ENCODE results near the gene TSBP1.
"Not testable (repeated sequence)": the region's sequence is repeated elsewhere in the genome, so short reads cannot be mapped to it uniquely, and the experiment has no call there.

TSBP1 gene

DNA sequence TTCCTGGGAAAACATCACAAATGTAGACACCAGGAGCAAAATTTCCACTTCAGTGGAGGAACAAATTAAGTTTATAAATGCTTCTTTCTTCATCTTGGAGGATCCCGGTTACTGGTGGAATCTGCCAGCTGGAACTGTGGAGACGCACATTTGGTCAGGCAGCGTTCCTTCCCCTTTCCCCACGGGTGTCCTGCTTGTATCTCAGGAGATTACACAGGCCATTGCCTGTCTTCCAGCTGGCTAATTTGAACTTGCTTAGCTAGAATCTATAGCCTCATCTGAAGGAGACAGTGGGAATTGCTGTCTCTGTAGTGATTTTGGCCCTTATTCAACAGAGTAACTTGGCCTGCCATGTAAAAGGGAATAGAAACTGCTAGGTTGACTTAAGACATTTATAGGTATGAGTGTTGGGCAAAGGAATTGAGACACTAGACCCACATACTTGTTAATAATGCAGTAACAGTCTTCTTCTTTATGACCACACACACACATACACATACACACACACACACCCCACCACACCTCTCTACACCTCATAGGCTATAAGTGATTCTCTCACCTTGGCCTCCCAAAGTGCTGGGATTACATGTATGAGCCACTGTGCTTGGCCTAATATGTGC is 34.4 kb downstream of the TSBP1 start:
- Mint-ChIP-seq H3K27ac (no peak overlapping the region), H3K27me3 (peaks cover 15% of the 10 kb centered on the region), H3K9me3 (no peaks in the 10 kb centered on the region), H3K36me3 (ENCODE audit: low read depth) (no peaks in the 10 kb centered on the region), H3K4me1 (ENCODE audit: low read depth) (no peaks in the 10 kb centered on the region), H3K4me3 (no peak overlapping the region)

GRCh38 chr6:32332433-32332832 is 39.3 kb downstream of the TSBP1 start:
- Mint-ChIP-seq H3K9me3 (no peaks in the 10 kb centered on the region), H3K27me3 (peaks cover 13% of the 10 kb centered on the region), H3K4me1 (ENCODE audit: low read depth) (no peaks in the 10 kb centered on the region), H3K36me3 (ENCODE audit: low read depth) (no peaks in the 10 kb centered on the region), H3K27ac (no peak overlapping the region), H3K4me3 (no peak overlapping the region)

- H3K36me3 Mint-ChIP-seq (ENCODE audit: low read depth): peaks cover 3% of the 10 kb centered on the region
- no peaks in the 10 kb centered on the region for H3K9me3 Mint-ChIP-seq
- H3K4me3 Mint-ChIP-seq: no peak overlapping the region
- H3K27me3 Mint-ChIP-seq: peaks cover 21% of the 10 kb centered on the region
- H3K27ac Mint-ChIP-seq: no peak overlapping the region
- peaks cover 5% of the 10 kb centered on the region for H3K4me1 Mint-ChIP-seq (ENCODE audit: low read depth)
These were observed 42.6 kb downstream of the TSBP1 start for GRCh38 chr6:32329141-32329540.

DNA sequence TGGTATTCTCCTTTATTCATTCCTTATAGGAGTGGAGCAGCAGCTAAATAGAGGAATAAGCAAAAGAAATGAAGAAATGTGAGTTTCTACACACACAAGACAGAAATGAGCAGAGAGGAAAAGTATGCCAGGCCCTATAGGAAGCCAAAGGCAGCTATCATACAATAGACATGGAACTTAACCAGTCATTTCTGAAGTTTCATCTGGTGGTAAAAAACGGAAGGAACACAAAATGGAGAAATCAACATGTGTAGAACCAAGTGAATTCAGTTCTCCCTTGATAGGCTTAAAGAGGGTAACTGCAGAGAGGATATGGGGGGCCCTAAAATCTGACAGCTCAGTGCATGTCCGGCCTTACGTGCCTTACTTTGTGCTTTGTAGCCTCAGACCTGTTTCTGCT is 44.6 kb downstream of the TSBP1 start:
- H3K9me3 Mint-ChIP-seq: no peaks in the 10 kb centered on the region
- H3K4me1 Mint-ChIP-seq (ENCODE audit: low read depth): peaks cover 5% of the 10 kb centered on the region
- H3K36me3 Mint-ChIP-seq (ENCODE audit: low read depth): peaks cover 3% of the 10 kb centered on the region
- no peak overlapping the region for H3K27ac Mint-ChIP-seq
- H3K27me3 Mint-ChIP-seq: peaks cover 15% of the 10 kb centered on the region
- no peak overlapping the region for H3K4me3 Mint-ChIP-seq

DNA sequence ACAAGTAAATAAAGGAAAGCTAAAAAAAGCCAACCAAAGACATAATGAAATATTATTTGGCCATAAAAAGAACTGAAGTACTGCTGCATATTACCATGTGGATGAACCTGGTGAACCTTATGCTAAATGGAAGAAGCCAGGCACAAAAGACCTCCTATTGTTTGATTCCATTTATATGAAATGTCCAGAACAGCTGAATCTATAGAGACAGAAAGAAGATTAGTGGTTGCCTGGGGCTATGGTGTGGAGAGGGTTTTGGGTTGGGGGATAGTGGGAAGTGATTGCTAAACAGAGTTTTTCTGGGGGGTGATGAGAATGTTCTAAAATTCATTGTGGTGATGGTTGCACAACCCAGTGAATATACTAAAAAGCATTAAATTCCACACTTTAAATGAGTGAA is 53.2 kb downstream of the TSBP1 start:
- H3K4me1 Mint-ChIP-seq (ENCODE audit: low read depth): no peaks in the 10 kb centered on the region
- no peak overlapping the region for H3K27ac Mint-ChIP-seq
- no peaks in the 10 kb centered on the region for H3K27me3 Mint-ChIP-seq
- H3K9me3 Mint-ChIP-seq: no peaks in the 10 kb centered on the region
- no peaks in the 10 kb centered on the region for H3K36me3 Mint-ChIP-seq (ENCODE audit: low read depth)
- H3K4me3 Mint-ChIP-seq: no peak overlapping the region

DNA sequence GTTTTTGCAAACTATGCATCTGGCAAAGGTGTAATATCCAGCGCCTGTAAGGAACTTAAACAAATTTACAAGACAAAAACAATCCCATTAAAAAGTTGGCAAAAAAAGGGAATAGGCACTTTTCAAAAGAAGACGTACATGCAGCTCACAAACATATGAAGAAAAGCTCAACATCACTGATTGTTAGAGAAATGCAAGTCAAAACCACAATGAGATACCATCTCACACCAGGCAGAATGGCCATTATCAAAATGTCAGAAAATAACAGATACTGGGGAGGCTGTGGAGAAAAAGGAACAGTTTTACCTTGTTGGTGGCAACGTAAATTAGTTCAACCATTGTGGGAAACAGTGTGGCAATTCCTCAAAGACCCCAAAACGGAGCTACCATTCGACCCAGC is 54.2 kb downstream of the TSBP1 start:
- Mint-ChIP-seq H3K9me3 (no peaks in the 10 kb centered on the region), H3K36me3 (ENCODE audit: low read depth) (no peaks in the 10 kb centered on the region), H3K4me1 (ENCODE audit: low read depth) (no peaks in the 10 kb centered on the region), H3K27me3 (no peaks in the 10 kb centered on the region), H3K27ac (no peak overlapping the region), H3K4me3 (no peak overlapping the region)

DNA sequence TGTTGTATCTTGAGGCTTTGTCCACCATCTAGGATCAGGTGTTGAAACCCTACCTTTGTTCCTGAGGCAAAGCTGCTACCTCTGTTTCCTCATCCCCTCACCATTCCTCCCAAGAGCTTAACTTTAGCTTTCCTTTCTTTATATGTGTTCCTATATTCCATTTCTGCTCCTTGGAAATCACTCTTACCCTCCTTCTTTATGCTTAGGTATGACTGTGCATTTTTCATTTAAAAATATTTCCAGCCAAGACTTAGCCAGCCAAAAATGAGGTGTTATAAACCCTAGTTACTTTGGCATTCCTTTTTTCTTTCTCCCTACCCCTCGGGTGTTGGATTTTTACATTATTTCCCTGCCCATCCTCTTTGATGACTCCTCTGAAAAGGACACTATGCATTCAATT is 57.7 kb downstream of the TSBP1 start:
- Mint-ChIP-seq H3K36me3 (ENCODE audit: low read depth) (no peaks in the 10 kb centered on the region), H3K27me3 (peaks cover 11% of the 10 kb centered on the region), H3K4me3 (no peak overlapping the region), H3K27ac (no peak overlapping the region), H3K9me3 (no peaks in the 10 kb centered on the region), H3K4me1 (ENCODE audit: low read depth) (no peaks in the 10 kb centered on the region)

DNA sequence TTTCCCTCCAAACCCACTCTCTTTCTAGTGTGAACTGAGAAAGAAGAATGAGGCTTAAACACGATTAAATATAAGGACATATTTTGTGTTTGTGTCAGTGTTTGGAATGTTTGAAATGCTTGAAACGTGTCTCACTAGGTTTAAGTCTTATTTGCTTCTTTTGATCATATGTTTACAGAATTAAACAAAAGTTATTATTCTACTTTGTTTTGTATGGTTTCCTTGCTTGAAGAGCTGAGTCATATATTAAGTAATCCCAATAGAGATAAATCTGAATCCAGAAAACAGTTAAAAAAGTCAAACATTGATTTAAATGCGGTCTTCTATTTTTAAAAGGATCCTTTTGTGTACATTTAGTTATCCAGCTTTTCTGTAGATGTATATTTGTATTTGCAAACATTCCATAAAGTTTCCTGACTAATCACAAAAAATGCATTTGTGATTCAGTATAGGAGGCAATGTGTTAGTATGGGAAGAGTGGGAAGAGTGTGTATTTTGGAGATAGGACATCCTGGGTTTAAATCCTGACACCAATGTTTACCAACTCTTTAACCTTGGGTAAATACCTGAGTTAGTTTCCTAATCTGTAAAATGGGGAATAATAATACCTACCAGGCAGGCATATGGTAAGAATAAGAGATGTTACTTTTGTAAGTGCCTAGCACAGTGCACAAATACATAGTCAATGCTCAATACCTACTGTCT is 72.9 kb downstream of the TSBP1 start:
- Mint-ChIP-seq H3K4me3 (no peak overlapping the region), H3K4me1 (ENCODE audit: low read depth) (peaks cover 1% of the 10 kb centered on the region), H3K36me3 (ENCODE audit: low read depth) (no peaks in the 10 kb centered on the region), H3K27me3 (peaks cover 20% of the 10 kb centered on the region), H3K9me3 (no peaks in the 10 kb centered on the region), H3K27ac (no peak overlapping the region)

DNA sequence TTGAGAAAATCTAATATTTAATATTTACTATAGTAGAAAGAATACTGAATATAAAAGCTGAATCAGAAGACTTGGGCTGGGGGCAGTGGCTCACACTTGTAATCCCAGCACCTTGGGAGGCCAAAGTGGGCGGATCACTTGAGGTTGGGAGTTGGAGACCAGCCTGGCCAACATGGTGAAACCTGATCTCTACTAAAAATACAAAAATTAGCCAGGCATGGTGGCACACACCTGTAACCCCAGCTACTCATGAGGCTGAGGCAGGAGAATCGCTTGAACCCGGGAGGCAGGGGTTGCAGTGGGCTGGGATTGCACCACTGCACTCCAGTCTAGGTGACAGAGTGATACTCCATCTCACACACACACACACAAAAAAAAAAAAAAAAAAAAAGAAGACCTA is 76.7 kb downstream of the TSBP1 start:
- H3K27me3 Mint-ChIP-seq: peaks cover 41% of the 10 kb centered on the region
- not testable (repeated sequence) for H3K4me1 Mint-ChIP-seq (ENCODE audit: low read depth); H3K27ac Mint-ChIP-seq; H3K36me3 Mint-ChIP-seq (ENCODE audit: low read depth); H3K9me3 Mint-ChIP-seq; H3K4me3 Mint-ChIP-seq

DNA sequence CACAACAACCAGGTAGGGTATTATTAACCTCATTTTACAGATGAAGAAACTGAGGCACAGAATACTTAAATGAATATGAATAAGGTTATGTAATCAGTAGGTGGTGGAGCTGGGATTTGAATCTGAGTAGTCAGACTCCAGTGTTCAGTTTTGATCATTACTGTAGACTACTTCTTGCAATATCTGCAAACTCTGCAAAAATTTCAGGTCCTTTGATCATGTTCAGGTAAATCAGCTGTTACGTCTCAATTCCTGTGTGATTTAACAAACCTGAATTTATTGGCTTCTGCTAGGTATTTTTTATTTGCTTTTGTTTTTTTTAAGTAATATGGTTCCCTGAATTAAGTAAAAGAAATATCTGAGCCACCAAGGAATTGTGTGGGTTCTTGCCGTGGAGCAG is 77.1 kb downstream of the TSBP1 start:
- Mint-ChIP-seq H3K4me1 (ENCODE audit: low read depth) (no peaks in the 10 kb centered on the region), H3K36me3 (ENCODE audit: low read depth) (no peaks in the 10 kb centered on the region), H3K9me3 (no peaks in the 10 kb centered on the region), H3K4me3 (no peak overlapping the region), H3K27ac (no peak overlapping the region), H3K27me3 (peaks cover 39% of the 10 kb centered on the region)

- H3K27me3 Mint-ChIP-seq: peaks cover 41% of the 10 kb centered on the region
- H3K4me3 Mint-ChIP-seq: no peak overlapping the region
- H3K4me1 Mint-ChIP-seq (ENCODE audit: low read depth): no peaks in the 10 kb centered on the region
- H3K27ac Mint-ChIP-seq: no peak overlapping the region
- H3K9me3 Mint-ChIP-seq: no peaks in the 10 kb centered on the region
- H3K36me3 Mint-ChIP-seq (ENCODE audit: low read depth): no peaks in the 10 kb centered on the region
These were observed 78.0 kb downstream of the TSBP1 start for GRCh38 chr6:32293695-32294094.

DNA sequence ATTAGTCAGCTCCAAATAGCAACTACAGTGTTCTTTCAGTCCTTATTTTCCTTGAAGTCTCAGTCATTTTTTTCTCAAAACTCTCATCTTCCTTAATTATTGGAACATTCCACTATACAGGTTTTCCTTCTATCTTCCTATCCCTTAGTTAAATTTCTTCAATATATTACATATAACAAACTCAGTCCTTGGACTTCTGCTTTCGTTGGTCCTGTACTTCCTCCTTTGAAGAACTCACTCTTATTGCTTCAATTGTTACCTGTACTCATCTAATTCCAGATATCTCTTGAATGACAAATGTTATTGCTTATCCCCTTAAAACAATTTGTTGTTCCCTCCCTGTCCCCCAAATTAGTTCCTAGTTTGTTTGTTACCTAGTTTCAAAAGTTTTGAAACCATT is 80.2 kb downstream of the TSBP1 start:
- Mint-ChIP-seq H3K4me3 (no peak overlapping the region), H3K4me1 (ENCODE audit: low read depth) (no peaks in the 10 kb centered on the region), H3K36me3 (ENCODE audit: low read depth) (no peaks in the 10 kb centered on the region), H3K27me3 (peaks cover 47% of the 10 kb centered on the region), H3K9me3 (no peaks in the 10 kb centered on the region), H3K27ac (no peak overlapping the region)

GRCh38 chr6:32290886-32291450 is 80.7 kb downstream of the TSBP1 start:
- no peaks in the 10 kb centered on the region for H3K36me3 Mint-ChIP-seq (ENCODE audit: low read depth)
- H3K4me3 Mint-ChIP-seq: no peak overlapping the region
- H3K27ac Mint-ChIP-seq: no peak overlapping the region
- H3K27me3 Mint-ChIP-seq: peaks cover 48% of the 10 kb centered on the region
- H3K9me3 Mint-ChIP-seq: no peaks in the 10 kb centered on the region
- no peaks in the 10 kb centered on the region for H3K4me1 Mint-ChIP-seq (ENCODE audit: low read depth)

- H3K4me3 Mint-ChIP-seq: no peak overlapping the region
- peaks cover 44% of the 10 kb centered on the region for H3K27me3 Mint-ChIP-seq
- H3K36me3 Mint-ChIP-seq (ENCODE audit: low read depth): no peaks in the 10 kb centered on the region
- H3K27ac Mint-ChIP-seq: no peak overlapping the region
- H3K9me3 Mint-ChIP-seq: no peaks in the 10 kb centered on the region
- H3K4me1 Mint-ChIP-seq (ENCODE audit: low read depth): no peaks in the 10 kb centered on the region
These were observed 83.3 kb downstream of the TSBP1 start for GRCh38 chr6:32288426-32288825.

DNA sequence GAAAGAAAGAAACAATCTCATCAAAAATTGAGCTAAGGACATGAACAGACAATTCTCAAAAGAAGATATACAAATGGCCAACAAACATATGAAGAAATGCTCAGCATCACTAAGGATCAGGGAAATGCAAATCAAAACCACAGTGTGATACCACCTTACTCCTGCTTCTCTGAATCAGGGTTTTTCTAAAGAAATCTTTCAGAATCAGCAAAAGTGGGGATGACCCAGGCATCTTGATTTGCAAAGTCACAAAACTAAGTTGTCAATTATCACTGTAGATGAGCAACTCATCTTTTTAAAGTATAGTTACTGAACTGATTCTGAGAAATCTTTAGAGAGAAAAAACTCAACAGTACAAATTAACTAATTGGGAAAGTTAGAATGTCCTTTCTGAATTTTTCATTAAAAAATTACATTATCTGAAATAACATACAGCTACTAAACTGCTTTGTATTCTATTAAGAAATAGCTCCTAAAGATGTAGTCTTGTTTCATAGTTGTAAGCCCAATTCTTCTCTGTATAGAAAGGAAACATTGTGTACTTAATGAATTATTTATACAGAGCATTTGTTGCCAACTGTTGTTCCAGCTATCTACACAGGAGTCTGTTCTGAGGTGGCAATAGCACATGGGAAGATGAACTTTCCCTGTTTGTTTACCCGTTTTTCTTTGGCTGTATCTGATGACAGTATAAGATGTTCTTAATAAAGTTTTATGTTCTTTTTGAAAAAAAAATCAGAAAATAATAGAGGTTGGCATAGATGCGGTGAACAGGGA is 97.7 kb downstream of the TSBP1 start:
- H3K9me3 Mint-ChIP-seq; H3K4me3 Mint-ChIP-seq; H3K27ac Mint-ChIP-seq; H3K36me3 Mint-ChIP-seq (ENCODE audit: low read depth): not testable (repeated sequence)
- peaks cover 31% of the 10 kb centered on the region for H3K4me1 Mint-ChIP-seq (ENCODE audit: low read depth)
- peaks cover 15% of the 10 kb centered on the region for H3K27me3 Mint-ChIP-seq

Measured in stimulated activated naive CD8-positive, alpha-beta T cell treated with anti-CD3 and anti-CD28 coated beads, Interleukin-15, Interleukin-2, amounts not matched to agents 100 ng/mL and 50 ng/mL, for 24 hours (primary cell).